MM.1S (cell line): ENCODE data around the gene MMRN2.

Experiments used
- DNase-seq: peaks from one replicate; pipeline ENCODE4 v3.0.0-alpha.2; 2015
- H2AFZ ChIP-seq: fragments of 300-600 bp; sonication (generic); 2 replicates; pipeline ENCODE4 v1.6.0; 2016; ENCODE audit warnings: antibody characterized with exemption, low read length
- H3F3A ChIP-seq: fragments of 300-600 bp; sonication (generic); 2 replicates; pipeline ENCODE4 v1.6.1; 2016; ENCODE audit warnings: mild to moderate bottlenecking, antibody characterized with exemption, low read length, moderate library complexity, mixed read lengths; ENCODE audit not compliant: insufficient read depth
- H3K27ac ChIP-seq: fragments of 300-600 bp; sonication (generic); 2 replicates; pipeline ENCODE4 v1.5.1; 2016; ENCODE audit warnings: mild to moderate bottlenecking, low read length
- H3K27me3 ChIP-seq: fragments of 300-600 bp; sonication (generic); replicated peaks from 2 replicates; pipeline ENCODE4 v1.6.0; 2016; ENCODE audit warnings: low read length; ENCODE audit not compliant: insufficient read depth
- H3K36me3 ChIP-seq: fragments of 300-600 bp; sonication (generic); replicated peaks from 2 replicates; pipeline ENCODE4 v1.6.1; 2016; ENCODE audit warnings: mild to moderate bottlenecking, low read length, mixed read lengths; ENCODE audit not compliant: insufficient read depth
- H3K4me1 ChIP-seq: fragments of 300-600 bp; sonication (generic); 2 replicates; pipeline ENCODE4 v1.6.1; 2016; ENCODE audit warnings: low read length, mixed read lengths
- H3K4me2 ChIP-seq: fragments of 300-600 bp; sonication (generic); 2 replicates; pipeline ENCODE4 v1.6.0; 2016; ENCODE audit warnings: low read depth, low read length
- H3K4me3 ChIP-seq: fragments of 300-600 bp; sonication (generic); 2 replicates; pipeline ENCODE4 v1.5.1; 2016; ENCODE audit warnings: low read length, mixed read lengths
- H3K79me2 ChIP-seq: fragments of 300-600 bp; sonication (generic); 2 replicates; pipeline ENCODE4 v1.6.1; 2016; ENCODE audit warnings: mixed run types, low read length, mixed read lengths
- H3K9ac ChIP-seq: fragments of 300-600 bp; sonication (generic); 2 replicates; pipeline ENCODE4 v1.6.1; 2016; ENCODE audit warnings: low read length, mixed read lengths
- H3K9me2 ChIP-seq: fragments of 300-600 bp; sonication (generic); replicated peaks from 2 replicates; pipeline ENCODE4 v1.6.1; 2016; ENCODE audit warnings: mild to moderate bottlenecking, low read length, mixed read lengths; ENCODE audit not compliant: insufficient read depth
- H3K9me3 ChIP-seq: fragments of 300-600 bp; sonication (generic); replicated peaks from 2 replicates; pipeline ENCODE4 v1.6.1; 2016; ENCODE audit warnings: mild to moderate bottlenecking, low read length, mixed read lengths; ENCODE audit not compliant: insufficient read depth
- H4K20me1 ChIP-seq: fragments of 300-600 bp; sonication (generic); 2 replicates; pipeline ENCODE4 v1.6.1; 2016; ENCODE audit warnings: mild to moderate bottlenecking, low read length, moderate library complexity, mixed read lengths; ENCODE audit not compliant: insufficient read depth
- CTCF ChIP-seq: fragments of 300-600 bp; sonication (generic); IDR thresholded peaks from 2 replicates; pipeline ENCODE4 v1.5.1; 2016; ENCODE audit warnings: antibody characterized with exemption, low read length, mixed read lengths
- EZH2 ChIP-seq: fragments of 300-600 bp; sonication (generic); optimal IDR thresholded peaks from 2 replicates; pipeline ENCODE3; 2017; ENCODE audit warnings: low read depth, mild to moderate bottlenecking, antibody characterized with exemption, low read length, mixed read lengths
- EZH2phosphoT487 ChIP-seq: fragments of 300-600 bp; sonication (generic); IDR thresholded peaks from 2 replicates; pipeline ENCODE4 v1.6.1; 2018; ENCODE audit warnings: antibody characterized with exemption, low read length

MMRN2 gene

GRCh38 chr10:86964061-86964846 is 6.8 kb upstream of the MMRN2 start:
- TF ChIP-seq CTCF (no peak), EZH2 (no peak), EZH2phosphoT487 (no peak)
- H4K20me1 ChIP-seq: no peaks in the 10 kb centered on the region
- no peaks in the 10 kb centered on the region for H3K36me3 ChIP-seq
- H3K27ac ChIP-seq: no peak overlapping the region
- H3K9me2 ChIP-seq: no peaks in the 10 kb centered on the region
- H2AFZ ChIP-seq: no peak overlapping the region
- H3F3A ChIP-seq: no peaks in the 10 kb centered on the region
- H3K9me3 ChIP-seq: no peaks in the 10 kb centered on the region
- H3K27me3 ChIP-seq: no peaks in the 10 kb centered on the region
- no peak overlapping the region for H3K4me3 ChIP-seq
- H3K4me1 ChIP-seq: 0 out of 2 replicates have a peak, but pooled peaks cover 3% of the 10 kb centered on the region
- no peak overlapping the region for H3K4me2 ChIP-seq
- no peak for DNase-seq
- no peaks in the 10 kb centered on the region for H3K79me2 ChIP-seq
- H3K9ac ChIP-seq: no peak overlapping the region

- Histone ChIP-seq H3K36me3 (no peaks in the 10 kb centered on the region), H3K4me1 (0 out of 2 replicates have a peak, but pooled peaks cover 3% of the 10 kb centered on the region), H3K27me3 (no peaks in the 10 kb centered on the region), H3K4me2 (no peak overlapping the region), H3F3A (no peaks in the 10 kb centered on the region), H4K20me1 (no peaks in the 10 kb centered on the region), H3K4me3 (no peak overlapping the region), H2AFZ (no peak overlapping the region), H3K9ac (no peak overlapping the region), H3K9me2 (no peaks in the 10 kb centered on the region), H3K27ac (no peak overlapping the region), H3K79me2 (no peaks in the 10 kb centered on the region), H3K9me3 (no peaks in the 10 kb centered on the region)
- no peak for DNase-seq
- TF ChIP-seq EZH2phosphoT487: no peak
- TF ChIP-seq EZH2: no peak
- TF ChIP-seq CTCF: no peak
Observed at GRCh38 chr10:86963341-86963919, 6.0 kb upstream of the MMRN2 start.

- H2AFZ ChIP-seq: no peak overlapping the region
- H3K27ac ChIP-seq: no peak overlapping the region
- no peak overlapping the region for H3K4me3 ChIP-seq
- H3K4me2 ChIP-seq: no peak overlapping the region
- H3K9me3 ChIP-seq: no peaks in the 10 kb centered on the region
- no peaks in the 10 kb centered on the region for H3K9me2 ChIP-seq
- no peaks in the 10 kb centered on the region for H3F3A ChIP-seq
- no peaks in the 10 kb centered on the region for H3K36me3 ChIP-seq
- H3K9ac ChIP-seq: no peak overlapping the region
- no peaks in the 10 kb centered on the region for H3K79me2 ChIP-seq
- no peaks in the 10 kb centered on the region for H4K20me1 ChIP-seq
- no peak for DNase-seq
- H3K27me3 ChIP-seq: no peaks in the 10 kb centered on the region
- 0 out of 2 replicates have a peak, but pooled peaks cover 3% of the 10 kb centered on the region for H3K4me1 ChIP-seq
- no peak for TF ChIP-seq CTCF
- no peak for TF ChIP-seq EZH2phosphoT487
- TF ChIP-seq EZH2: no peak
Observed at GRCh38 chr10:86962981-86963310, 5.5 kb upstream of the MMRN2 start.
